IPS-18c (cell line): Measurements from ENCODE around the gene NAB1.
A peak's percentile ranks its signal among the peaks of the same experiment; 100 is the strongest.

Experiments
- H3K4me3 ChIP-seq: 2 replicates; pipeline ENCODE4 v1.7.0; 2013; ENCODE audit warnings: low read depth, mild to moderate bottlenecking, low read length, moderate library complexity; ENCODE audit not compliant: insufficient read depth
- H3K9me3 ChIP-seq: one replicate; pipeline ENCODE4 v1.6.1; 2013; ENCODE audit warnings: mild to moderate bottlenecking, low read length, moderate library complexity; ENCODE audit not compliant: control insufficient read depth, insufficient read depth

NAB1 gene

GRCh38 chr2:190634381-190634780, 14.5 kb upstream of the NAB1 start:
- H3K9me3 ChIP-seq = no peaks in the 10 kb centered on the region
- no peak overlapping the region for H3K4me3 ChIP-seq

GRCh38 chr2:190635781-190636180, 13.1 kb upstream of the NAB1 start:
- Histone ChIP-seq H3K9me3 (no peaks in the 10 kb centered on the region), H3K4me3 (no peak overlapping the region)

GRCh38 chr2:190636361-190636760, 12.5 kb upstream of the NAB1 start:
- Histone ChIP-seq H3K9me3 (no peaks in the 10 kb centered on the region), H3K4me3 (no peak overlapping the region)

- Histone ChIP-seq H3K9me3 (no peaks in the 10 kb centered on the region), H3K4me3 (no peak overlapping the region)
Measured at GRCh38 chr2:190637281-190637734, 11.6 kb upstream of the NAB1 start.

GRCh38 chr2:190637903-190638618, 10.8 kb upstream of the NAB1 start:
- H3K4me3 ChIP-seq = no peak overlapping the region
- no peaks in the 10 kb centered on the region for H3K9me3 ChIP-seq

- no peaks in the 10 kb centered on the region for H3K9me3 ChIP-seq
Measured at GRCh38 chr2:190640117-190640516, 8.8 kb upstream of the NAB1 start.

GRCh38 chr2:190641469-190641868, 7.4 kb upstream of the NAB1 start:
- no peaks in the 10 kb centered on the region for H3K9me3 ChIP-seq
- H3K4me3 ChIP-seq = no peak overlapping the region

More at GRCh38 chr2:190640117-190640516, 8.8 kb upstream of the NAB1 start:
- no peak overlapping the region for H3K4me3 ChIP-seq

- no peaks in the 10 kb centered on the region for H3K9me3 ChIP-seq
- H3K4me3 ChIP-seq = no peak overlapping the region
Measured at GRCh38 chr2:190646780-190647522, 1.9 kb upstream of the NAB1 start.

- Histone ChIP-seq H3K9me3 (no peaks in the 10 kb centered on the region), H3K4me3 (peak overlapping the region; percentile 67)
Measured at GRCh38 chr2:190648289-190649034, 421 bp upstream of the NAB1 start.

- Histone ChIP-seq H3K4me3 (peak overlapping the region; percentile 78), H3K9me3 (no peaks in the 10 kb centered on the region)
Measured at GRCh38 chr2:190649798-190650390, 1.0 kb downstream of the NAB1 start.

- Histone ChIP-seq H3K9me3 (no peaks in the 10 kb centered on the region), H3K4me3 (no peak overlapping the region)
Measured at GRCh38 chr2:190651413-190651812, 2.5 kb downstream of the NAB1 start.

GRCh38 chr2:190653231-190653630, 4.3 kb downstream of the NAB1 start:
- no peak overlapping the region for H3K4me3 ChIP-seq

GRCh38 chr2:190653931-190654330, 5.0 kb downstream of the NAB1 start:
- H3K4me3 ChIP-seq = no peak overlapping the region

More at GRCh38 chr2:190653231-190653630, 4.3 kb downstream of the NAB1 start:
- no peaks in the 10 kb centered on the region for H3K9me3 ChIP-seq

GRCh38 chr2:190655113-190655512, 6.2 kb downstream of the NAB1 start:
- H3K9me3 ChIP-seq = no peaks in the 10 kb centered on the region
- H3K4me3 ChIP-seq = no peak overlapping the region

More at GRCh38 chr2:190653931-190654330, 5.0 kb downstream of the NAB1 start:
- no peaks in the 10 kb centered on the region for H3K9me3 ChIP-seq

- no peaks in the 10 kb centered on the region for H3K9me3 ChIP-seq
- no peak overlapping the region for H3K4me3 ChIP-seq
Measured at GRCh38 chr2:190655570-190655969, 6.7 kb downstream of the NAB1 start.

- H3K9me3 ChIP-seq = no peaks in the 10 kb centered on the region
- no peak overlapping the region for H3K4me3 ChIP-seq
Measured at GRCh38 chr2:190656301-190656700, 7.4 kb downstream of the NAB1 start.

GRCh38 chr2:190657474-190658255, 8.8 kb downstream of the NAB1 start:
- Histone ChIP-seq H3K9me3 (no peaks in the 10 kb centered on the region), H3K4me3 (no peak overlapping the region)
